Measurements from ENCODE around the gene SYNJ2.

The SYNJ2 gene

GRCh38 chr6:158060455-158061360, 79.0 kb downstream of the SYNJ2 start:
- peak; percentile 32 for DNase-seq (ENCODE audit: low spot score)

- no peak for DNase-seq (ENCODE audit: low spot score)
Measured at GRCh38 chr6:158061361-158061708, 79.7 kb downstream of the SYNJ2 start.

- no peak for DNase-seq (ENCODE audit: low spot score)
Measured at GRCh38 chr6:158061709-158062461, 80.2 kb downstream of the SYNJ2 start.

GRCh38 chr6:158063736-158064135, 82.1 kb downstream of the SYNJ2 start:
- DNase-seq (ENCODE audit: low spot score): no peak

- DNase-seq (ENCODE audit: low spot score): no peak
Measured at GRCh38 chr6:158064725-158065251, 83.1 kb downstream of the SYNJ2 start.

GRCh38 chr6:158066136-158066781, 84.6 kb downstream of the SYNJ2 start:
- no peak for DNase-seq (ENCODE audit: low spot score)

GRCh38 chr6:158067436-158068015, 85.9 kb downstream of the SYNJ2 start:
- no peak for DNase-seq (ENCODE audit: low spot score)

GRCh38 chr6:158068156-158068892, 86.7 kb downstream of the SYNJ2 start:
- DNase-seq (ENCODE audit: low spot score): no peak

GRCh38 chr6:158068893-158069799, 87.5 kb downstream of the SYNJ2 start:
- DNase-seq (ENCODE audit: low spot score): no peak

- no peak for DNase-seq (ENCODE audit: low spot score)
Measured at GRCh38 chr6:158069800-158070195, 88.1 kb downstream of the SYNJ2 start.

GRCh38 chr6:158070513-158070912, 88.8 kb downstream of the SYNJ2 start:
- no peak for DNase-seq (ENCODE audit: low spot score)

- no peak for DNase-seq (ENCODE audit: low spot score)
Measured at GRCh38 chr6:158071121-158072082, 89.7 kb downstream of the SYNJ2 start.

GRCh38 chr6:158072083-158072721, 90.5 kb downstream of the SYNJ2 start:
- peak; percentile 66 for DNase-seq (ENCODE audit: low spot score)

- no peak for DNase-seq (ENCODE audit: low spot score)
Measured at GRCh38 chr6:158073776-158074175, 92.1 kb downstream of the SYNJ2 start.

GRCh38 chr6:158076548-158076947, 94.9 kb downstream of the SYNJ2 start:
- DNase-seq (ENCODE audit: low spot score): no peak

- DNase-seq (ENCODE audit: low spot score): no peak
Measured at GRCh38 chr6:158077676-158078075, 96.0 kb downstream of the SYNJ2 start.

- DNase-seq (ENCODE audit: low spot score): no peak
Measured at GRCh38 chr6:158078320-158078719, 96.7 kb downstream of the SYNJ2 start.

- no peak for DNase-seq (ENCODE audit: low spot score)
Measured at GRCh38 chr6:158080849-158081656, 99.4 kb downstream of the SYNJ2 start.
